Tongue (tissue), 2 donors: ENCODE results near the gene PET117. TPM values are rescaled to one million over a fixed set of nuclear protein-coding genes. Genes with fewer than 3 reads are reported as not detected.
"Not testable (repeated sequence)": the region's sequence is repeated elsewhere in the genome, so short reads cannot be mapped to it uniquely, and the experiment has no call there.

Experiments used
- DNase-seq: peaks from one replicate; pipeline ENCODE4 v3.0.0-alpha.2; 2015
- total RNA-seq: library from RNA; depleted of rRNA; stranded (reverse); fragments of >200 nt; gene quantifications from one replicate; pipeline ENCODE4 v1.2.3, GENCODE V29; 2014

Gene PET117, protein sequence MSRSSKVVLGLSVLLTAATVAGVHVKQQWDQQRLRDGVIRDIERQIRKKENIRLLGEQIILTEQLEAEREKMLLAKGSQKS
- 11.8 TPM for total RNA-seq

DNA sequence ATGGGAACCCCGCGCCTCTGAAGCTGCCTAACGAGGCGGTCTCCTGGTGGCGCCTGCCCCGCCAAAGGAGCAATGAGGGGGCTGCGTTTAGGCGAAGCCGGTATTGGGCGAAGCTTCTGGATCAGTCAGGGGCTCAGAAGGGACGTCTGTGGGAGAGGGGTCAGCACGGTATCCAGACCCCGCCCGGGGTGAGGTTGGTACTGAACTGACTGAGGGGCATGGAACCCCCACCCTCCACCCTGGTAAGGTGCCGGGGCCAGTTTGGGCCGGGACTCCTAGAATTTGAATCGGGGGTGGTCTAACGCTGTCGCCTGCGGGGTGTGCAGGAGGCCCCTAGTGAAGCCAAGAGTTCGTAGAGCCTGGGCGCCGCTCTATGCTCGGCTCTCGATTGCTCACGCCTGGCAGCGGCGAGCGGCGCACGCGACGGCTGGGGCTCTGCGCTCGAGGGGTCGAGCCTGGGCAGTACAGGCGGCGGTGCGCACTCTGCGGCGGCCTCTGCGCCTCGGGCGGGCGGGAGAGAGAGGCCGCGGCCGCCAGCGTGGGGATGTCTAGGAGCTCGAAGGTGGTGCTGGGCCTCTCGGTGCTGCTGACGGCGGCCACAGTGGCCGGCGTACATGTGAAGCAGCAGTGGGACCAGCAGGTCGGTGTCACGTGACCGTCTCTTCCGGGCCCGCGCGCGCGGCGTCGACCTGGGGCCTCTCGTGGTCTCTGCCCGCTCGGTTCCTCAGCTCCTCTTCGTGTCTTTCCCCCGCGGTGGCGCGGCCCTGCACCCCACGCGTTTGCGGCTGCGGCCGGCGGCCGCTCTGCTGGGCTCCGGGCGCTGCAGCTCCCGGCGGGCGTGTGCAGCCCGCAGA is at the start of gene PET117, which contains the start of gene KAT14:
Gene PET117, plus strand, starts transcription at position 452 of the 854 bp plus-strand sequence. Its CDS starts 93 bp downstream, at position 545.
Gene KAT14, plus strand, starts transcription at position 452 of the 854 bp plus-strand sequence. CDS start 4,798 bp downstream, outside the sequence.
- peak; percentile 96 for DNase-seq

DNA sequence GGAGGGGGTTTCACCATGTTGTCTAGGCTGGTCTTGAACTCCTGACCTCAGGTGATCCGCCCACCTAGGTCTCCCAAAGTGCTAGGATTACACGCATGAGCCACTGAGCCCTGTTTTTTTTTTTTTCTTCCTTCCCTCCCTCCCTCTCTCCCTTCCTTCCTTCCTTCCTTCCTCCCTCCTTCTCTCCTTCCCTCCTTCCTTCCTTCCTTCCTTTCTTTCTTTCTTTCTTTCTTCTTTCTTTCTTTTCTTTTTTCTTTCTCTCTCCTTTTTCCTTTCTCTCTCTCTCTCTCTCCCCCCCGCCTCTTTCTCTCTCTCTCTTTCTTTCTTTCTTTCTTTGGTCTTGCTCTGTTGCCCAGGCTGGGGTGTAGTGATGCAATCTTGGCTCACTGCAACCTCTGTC is 49.4 kb upstream of the PET117 start:
- DNase-seq: not testable (repeated sequence)

DNA sequence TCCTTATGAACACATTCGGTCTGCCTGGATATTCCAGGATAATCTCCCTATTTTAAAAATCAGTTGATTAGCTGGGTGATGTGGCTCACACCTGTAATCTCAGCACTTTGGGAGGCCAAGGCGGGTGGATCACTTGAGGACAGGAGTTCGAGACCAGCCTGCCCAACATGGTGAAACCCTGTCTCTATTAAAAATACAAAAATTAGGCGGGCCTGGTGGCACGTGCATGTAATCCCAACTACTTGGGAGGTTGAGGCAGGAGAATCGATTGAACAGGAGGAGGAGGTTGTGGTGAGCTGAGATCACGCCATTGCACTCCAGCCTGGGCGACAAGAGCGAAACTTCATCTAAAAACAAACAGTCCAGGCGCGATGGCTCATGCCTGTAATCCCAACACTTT is 48.8 kb upstream of the PET117 start:
- not testable (repeated sequence) for DNase-seq

DNA sequence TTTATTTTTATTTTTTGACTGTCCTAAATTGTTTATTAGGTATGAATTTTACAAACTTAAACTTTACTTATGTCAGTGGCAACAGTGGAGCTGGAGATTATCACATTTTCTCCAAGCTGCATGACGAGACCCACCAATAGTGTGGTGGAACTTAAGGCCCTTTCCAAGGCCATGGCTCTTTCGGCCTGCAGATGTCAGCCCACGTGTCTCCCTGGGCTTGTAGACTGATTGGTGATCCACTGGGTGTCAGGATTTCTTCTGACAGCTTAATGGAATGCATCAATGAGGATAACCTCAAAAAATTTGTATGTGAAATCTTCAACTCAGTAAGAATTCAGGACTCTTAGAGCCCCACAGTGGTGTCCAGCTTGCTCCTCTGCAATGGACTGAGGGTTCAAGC is 47.6 kb upstream of the PET117 start:
- peak; percentile 3 for DNase-seq

- no peak for DNase-seq
Measured at GRCh38 chr20:18090477-18090876, 47.2 kb upstream of the PET117 start.

GRCh38 chr20:18091623-18092022 is 46.0 kb upstream of the PET117 start:
- no peak for DNase-seq

DNA sequence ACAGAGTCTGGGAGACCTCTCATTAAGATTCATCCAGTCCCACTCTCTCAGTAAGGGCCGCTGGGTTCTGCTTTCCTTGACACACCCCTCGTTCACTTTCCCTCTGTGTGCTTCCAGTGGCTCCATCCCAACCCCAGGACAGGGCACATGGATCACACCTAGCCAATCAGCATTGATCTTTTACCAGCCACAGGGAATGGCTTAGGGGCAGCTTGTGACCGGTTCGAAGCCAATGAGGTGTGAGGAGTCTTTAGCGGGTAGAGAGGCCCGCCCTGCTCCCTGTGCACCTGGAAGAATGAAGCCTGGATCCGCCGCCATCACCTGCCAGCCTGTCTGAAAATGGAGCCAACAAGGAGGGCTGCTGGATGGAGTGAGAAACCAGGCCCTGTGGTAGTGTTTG is 44.8 kb upstream of the PET117 start:
- no peak for DNase-seq

DNA sequence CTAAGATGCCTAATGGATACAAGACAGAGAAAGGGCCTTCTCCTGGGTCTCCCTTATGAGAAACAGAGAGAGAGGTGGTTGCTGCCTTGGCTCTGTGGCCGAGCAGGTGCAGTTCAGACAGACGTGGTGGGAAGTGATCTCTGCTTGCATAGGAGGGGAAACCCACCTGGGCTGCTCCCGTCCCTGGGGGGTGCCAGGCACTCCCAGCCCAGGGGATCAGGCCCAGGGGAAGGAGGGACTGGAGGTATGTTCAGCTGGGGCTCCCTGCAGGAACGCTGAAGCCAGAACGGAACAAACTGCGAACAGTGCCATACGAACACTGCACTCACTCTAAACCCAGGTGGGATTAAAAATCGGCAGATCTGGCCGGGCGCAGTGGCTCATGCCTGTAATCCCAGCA is 44.3 kb upstream of the PET117 start:
- DNase-seq: no peak

DNA sequence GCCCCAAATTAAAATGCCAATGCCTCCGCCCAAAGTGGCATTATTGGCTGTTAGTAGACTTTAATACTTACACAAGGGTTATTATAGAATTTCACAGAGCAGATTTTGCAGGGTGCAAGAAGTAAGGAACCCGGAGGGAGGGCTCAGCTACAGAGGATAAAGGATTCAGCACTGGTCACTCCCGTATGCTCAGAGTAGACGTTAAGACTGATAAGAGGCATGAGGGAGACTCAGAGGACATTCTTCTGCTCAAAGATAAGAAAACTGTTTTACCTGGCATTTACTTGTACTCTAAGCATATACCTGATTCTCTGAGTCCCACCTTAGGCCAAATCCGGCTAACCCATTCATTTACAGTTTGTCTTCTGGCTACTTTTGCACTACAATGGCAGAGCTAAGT is 43.5 kb upstream of the PET117 start:
- DNase-seq: no peak

DNA sequence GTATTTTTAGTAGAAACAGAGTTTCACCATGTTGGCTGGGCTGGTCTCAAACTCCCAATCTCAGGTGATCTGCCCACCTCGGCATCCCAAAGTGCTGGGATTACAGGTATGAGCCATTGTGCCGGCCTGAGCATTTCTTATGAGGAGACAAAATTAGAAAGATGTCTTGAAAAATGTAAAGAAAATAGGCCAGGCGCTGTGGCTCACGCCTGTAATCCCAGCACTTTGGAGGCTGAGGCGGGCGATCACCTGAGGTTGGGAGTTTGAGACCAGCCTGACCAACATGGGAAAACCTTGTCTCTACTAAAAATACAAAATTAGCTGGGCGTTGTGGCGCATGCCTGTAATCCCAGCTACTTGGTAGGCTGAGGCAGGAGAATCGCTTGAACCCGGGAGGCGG is 37.1 kb upstream of the PET117 start:
- DNase-seq: not testable (repeated sequence)

- DNase-seq: no peak
Measured at GRCh38 chr20:18101125-18101810, 36.4 kb upstream of the PET117 start.

GRCh38 chr20:18103497-18103896 is 34.2 kb upstream of the PET117 start:
- DNase-seq: no peak

DNA sequence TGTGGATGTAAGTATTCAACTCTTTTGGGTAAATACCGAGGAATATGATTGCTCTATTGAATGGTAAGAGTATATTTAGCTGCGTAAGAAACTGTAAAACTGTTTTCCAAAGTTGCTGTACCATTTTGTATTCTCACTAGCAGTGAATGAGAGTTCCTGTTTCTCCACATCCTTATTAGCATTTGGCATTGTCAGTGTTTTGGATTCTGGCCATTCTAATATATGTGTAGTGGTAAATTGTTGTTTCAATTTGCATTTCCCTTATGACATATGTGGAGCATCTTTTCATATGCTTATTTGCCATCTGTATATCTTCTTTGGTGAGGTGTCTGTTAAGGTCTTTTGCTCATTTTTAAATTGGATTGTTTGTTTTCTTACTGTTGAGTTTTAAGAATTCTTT is 29.3 kb upstream of the PET117 start:
- DNase-seq: no peak

GRCh38 chr20:18128574-18128973 is 9.1 kb upstream of the PET117 start:
- not testable (repeated sequence) for DNase-seq

DNA sequence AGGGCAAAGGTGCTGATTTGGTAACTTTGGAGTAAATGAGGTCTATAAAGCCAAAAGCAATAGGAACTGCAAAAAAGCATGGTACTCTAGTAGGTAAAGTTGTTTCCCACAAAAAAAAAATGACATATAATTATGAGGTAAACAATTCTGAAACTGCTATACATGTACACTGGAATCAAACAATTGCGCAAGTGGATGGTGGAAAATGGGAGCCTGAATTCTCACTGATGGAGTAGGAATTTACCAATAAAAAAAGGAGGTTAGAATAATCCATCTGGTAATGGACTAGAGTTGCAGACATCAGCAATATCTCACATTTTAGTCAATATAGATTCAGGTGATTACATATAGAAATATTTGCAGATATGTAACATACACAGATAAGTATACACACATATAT is 5.0 kb upstream of the PET117 start:
- DNase-seq: no peak

DNA sequence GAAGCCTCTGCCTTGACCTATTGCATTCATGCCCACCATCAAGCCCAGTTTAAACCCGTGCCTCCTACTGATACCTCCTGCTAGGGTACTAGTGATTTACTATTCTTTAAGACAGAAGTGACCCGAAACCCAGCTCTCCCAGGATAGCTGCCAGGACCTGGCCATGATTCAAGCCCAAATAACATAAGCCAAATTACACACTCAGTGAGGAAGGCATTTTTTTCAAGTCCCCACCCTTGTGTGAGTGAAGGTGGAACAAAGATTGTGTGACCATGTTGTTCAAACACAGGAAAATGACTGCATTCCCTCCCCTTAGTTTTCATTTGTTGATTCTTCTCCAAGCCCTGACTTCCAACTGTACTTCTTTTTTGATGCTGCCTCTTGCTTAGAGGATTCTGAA is 3.7 kb upstream of the PET117 start:
- peak; percentile 5 for DNase-seq

GRCh38 chr20:18138266-18138582 is 561 bp downstream of the PET117 start:
- DNase-seq: no peak

DNA sequence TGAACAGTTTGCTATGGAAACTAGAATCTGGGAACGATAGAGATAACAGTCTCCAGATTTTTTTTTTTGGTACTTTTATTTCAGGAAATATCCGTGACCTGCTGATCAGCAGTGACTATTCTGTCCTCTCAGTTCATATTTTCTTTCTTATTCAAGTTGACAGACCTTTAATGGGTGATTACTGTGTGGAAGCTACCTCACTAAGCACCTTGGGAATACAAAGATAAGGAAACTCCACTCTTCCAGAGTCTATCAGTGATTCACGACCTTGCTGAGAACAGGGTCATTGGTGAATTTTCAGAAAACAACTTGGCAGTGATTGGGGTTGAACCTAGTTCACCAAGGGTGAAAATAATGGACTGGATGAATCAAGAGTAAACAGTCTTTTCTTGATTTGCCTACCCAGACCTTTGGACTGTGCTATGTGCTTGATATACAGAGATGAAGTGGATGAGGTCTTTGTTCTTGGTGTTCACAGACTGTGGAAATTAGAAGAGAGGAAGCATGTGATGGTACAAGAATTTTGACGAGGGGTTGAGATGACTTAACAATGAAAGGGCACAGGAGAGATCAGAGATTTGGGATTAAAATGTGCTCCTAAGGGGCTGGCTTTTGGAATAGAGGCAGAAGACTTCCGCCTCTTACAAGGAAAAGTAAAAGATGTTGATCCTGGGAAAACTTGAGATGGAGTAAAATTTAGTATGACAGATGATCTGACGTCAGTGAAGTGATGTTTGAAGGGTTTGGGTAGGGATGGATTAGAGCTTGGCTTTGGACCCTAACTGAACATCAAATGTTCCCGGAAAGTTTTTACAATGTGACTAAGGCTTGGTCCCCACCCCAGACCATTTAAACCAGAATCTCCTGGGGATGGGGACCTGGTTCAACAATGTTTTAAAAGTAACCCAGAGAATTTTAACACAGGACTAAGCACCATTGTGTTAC is 1.2 kb downstream of the PET117 start:
- no peak for DNase-seq

- DNase-seq: no peak
Measured at GRCh38 chr20:18139832-18140231, 2.2 kb downstream of the PET117 start.

GRCh38 chr20:18144541-18145099 is 7.0 kb downstream of the PET117 start:
- no peak for DNase-seq

DNA sequence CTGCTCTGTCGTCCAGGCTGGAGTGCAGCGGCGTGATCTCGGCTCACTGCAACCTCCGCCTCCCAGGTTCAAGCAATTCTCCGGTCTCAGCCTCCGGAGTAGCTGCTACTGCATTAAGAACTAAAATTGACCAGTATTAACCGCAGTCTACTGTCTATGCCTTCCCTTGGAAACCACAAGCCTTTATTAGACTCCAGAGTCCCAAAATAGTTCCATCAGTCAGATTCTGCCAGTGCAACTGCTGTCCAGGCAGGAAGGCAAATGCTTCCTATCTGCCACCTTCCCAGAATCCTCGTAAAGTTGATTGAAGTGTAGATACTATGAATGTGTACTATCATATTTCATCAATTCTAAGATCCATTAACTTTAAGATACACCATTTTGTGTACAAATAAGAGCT is 16.7 kb downstream of the PET117 start:
- DNase-seq: no peak

DNA sequence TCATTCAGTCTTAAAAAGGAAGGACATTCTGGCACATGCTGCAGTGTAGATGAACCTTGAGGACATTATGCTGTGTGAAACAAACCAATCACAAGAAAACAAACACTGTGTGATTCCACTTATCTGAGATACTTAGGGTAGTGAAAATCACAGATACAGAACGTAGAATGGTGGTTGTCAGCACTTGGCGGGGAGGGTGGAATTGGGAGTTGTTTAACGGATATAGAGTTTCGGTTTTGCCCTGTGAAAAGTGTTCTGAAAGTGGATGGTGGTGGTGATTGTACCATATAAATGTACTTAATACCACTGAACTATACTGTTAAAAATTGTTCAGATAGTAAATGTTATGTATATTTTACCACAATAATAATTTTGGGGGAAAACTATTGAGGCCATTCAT is 18.4 kb downstream of the PET117 start:
- no peak for DNase-seq
